Thymus (tissue), 11 donors: ENCODE results near the gene DAND5. TPM values are rescaled to one million over a fixed set of nuclear protein-coding genes. Genes with fewer than 3 reads are reported as not detected.

Experiments
- DNase-seq, 9 donors: peaks; one replicate each; pipeline ENCODE4 v3.0.0-alpha.2; 2013; ENCODE audit warnings: low spot score in 9 of 9, low read depth in 6 of 9, missing footprints in 1 of 9
- H3K27ac ChIP-seq, 2 donors: one replicate each; pipeline ENCODE4 v1.5.1; 2013; ENCODE audit warnings: control low read depth in 1 of 2, low read depth in 1 of 2, low read length in 1 of 2, mild to moderate bottlenecking in 1 of 2, moderate library complexity in 1 of 2
- H3K27me3 ChIP-seq, 2 donors: one replicate each; pipeline ENCODE4 v1.5.1; 2013; ENCODE audit warnings: low read length in 1 of 2; ENCODE audit not compliant: control insufficient read depth in 2 of 2, insufficient read depth in 1 of 2
- H3K36me3 ChIP-seq, 2 donors: one replicate each; pipeline ENCODE4 v1.5.1; 2013; ENCODE audit warnings: low read length in 1 of 2, mild to moderate bottlenecking in 1 of 2, moderate library complexity in 1 of 2; ENCODE audit not compliant: control insufficient read depth in 2 of 2, insufficient read depth in 2 of 2
- H3K4me1 ChIP-seq, 2 donors: one replicate each; pipeline ENCODE4 v1.5.1; 2013; ENCODE audit warnings: low read length in 2 of 2; ENCODE audit not compliant: control insufficient read depth in 2 of 2, insufficient read depth in 2 of 2
- H3K4me3 ChIP-seq, 2 donors: one replicate each; pipeline ENCODE4 v1.5.1; 2013; ENCODE audit warnings: low read length in 2 of 2, control low read depth in 1 of 2, mild to moderate bottlenecking in 1 of 2
- H3K9me3 ChIP-seq, 2 donors: one replicate each; pipeline ENCODE4 v1.5.1; 2013; ENCODE audit warnings: low read length in 1 of 2, mild to moderate bottlenecking in 1 of 2; ENCODE audit not compliant: control insufficient read depth in 2 of 2, insufficient read depth in 1 of 2
- WGBS: extraction: QIAGEN DNeasy Blood & Tissue Kit; methylation state at CpG from one replicate; pipeline ENCODE4 v1.1.7; 2013; 5-methylcytosine and 5-hydroxymethylcytosine counted together
- polyA plus RNA-seq: library from polyadenylated mRNA; stranded (reverse); fragments of 200-250 nt; gene quantifications from one replicate; pipeline ENCODE4 v1.2.3, GENCODE V29; 2013
- total RNA-seq: library from RNA; stranded (reverse); fragments of 120-200 nt; gene quantifications from one replicate; pipeline ENCODE4 v1.2.4, GENCODE V29; 2013
- donor health status: healthy.

The DAND5 gene
- total and polyA plus RNA-seq, 2 donors, result 0.09 TPM

DNA sequence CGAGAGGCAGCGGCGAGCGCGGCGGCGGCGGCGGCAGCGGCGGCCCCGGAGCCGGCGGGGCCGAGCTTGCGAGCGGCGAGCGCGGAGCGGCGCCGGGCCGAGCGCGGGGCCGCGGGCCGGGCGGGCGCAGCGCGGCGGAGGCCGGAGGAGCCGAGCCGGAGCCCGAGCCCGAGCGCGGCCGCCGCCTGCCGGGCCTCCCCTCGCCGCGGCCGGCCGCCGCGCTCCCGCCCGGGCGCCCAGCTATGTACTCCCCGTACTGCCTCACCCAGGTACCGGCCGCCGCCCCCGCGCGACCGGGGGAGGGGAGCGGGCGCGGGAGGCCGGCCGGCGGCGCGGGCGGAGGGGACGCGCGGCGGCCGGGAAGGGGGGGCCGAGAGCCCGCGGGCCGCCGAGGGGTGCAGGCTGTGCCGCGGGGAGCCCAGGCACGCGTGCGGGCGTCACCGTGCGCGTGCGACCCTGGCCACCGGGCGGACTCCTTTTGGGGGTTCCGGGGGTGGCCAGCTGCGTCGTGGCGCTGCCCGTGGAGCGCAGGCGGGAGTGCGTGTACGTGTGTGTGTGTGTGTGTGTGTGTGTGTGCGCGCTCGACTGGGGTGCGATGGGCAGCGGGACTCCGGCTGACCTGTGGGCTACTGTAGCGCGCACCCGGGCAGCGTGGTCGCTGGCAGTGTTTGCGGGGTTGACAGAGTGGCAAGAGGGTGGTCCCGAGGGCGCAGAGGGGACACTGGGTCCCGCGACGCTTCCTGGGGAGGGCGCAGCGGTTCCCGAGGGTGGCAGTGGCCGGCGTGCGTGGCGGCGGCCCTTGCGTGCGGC, 26.4 kb downstream of the DAND5 start:
- peak overlapping the region in 1 of 2 donors; percentile 77 for H3K4me3 ChIP-seq
- peak overlapping the region in 1 of 2 donors; percentile 8 for H3K27ac ChIP-seq
- no peak for DNase-seq
- WGBS, result 1% methylated on average over 129 of the region's 129 CpGs
- peaks cover 0 to 5% of the 10 kb centered on the region in 2 donors for H3K4me1 ChIP-seq
- peaks cover 20 to 79% of the 10 kb centered on the region in 2 donors for H3K27me3 ChIP-seq
- H3K9me3 ChIP-seq, result no peaks in the 10 kb centered on the region
- no peaks in the 10 kb centered on the region for H3K36me3 ChIP-seq

DNA sequence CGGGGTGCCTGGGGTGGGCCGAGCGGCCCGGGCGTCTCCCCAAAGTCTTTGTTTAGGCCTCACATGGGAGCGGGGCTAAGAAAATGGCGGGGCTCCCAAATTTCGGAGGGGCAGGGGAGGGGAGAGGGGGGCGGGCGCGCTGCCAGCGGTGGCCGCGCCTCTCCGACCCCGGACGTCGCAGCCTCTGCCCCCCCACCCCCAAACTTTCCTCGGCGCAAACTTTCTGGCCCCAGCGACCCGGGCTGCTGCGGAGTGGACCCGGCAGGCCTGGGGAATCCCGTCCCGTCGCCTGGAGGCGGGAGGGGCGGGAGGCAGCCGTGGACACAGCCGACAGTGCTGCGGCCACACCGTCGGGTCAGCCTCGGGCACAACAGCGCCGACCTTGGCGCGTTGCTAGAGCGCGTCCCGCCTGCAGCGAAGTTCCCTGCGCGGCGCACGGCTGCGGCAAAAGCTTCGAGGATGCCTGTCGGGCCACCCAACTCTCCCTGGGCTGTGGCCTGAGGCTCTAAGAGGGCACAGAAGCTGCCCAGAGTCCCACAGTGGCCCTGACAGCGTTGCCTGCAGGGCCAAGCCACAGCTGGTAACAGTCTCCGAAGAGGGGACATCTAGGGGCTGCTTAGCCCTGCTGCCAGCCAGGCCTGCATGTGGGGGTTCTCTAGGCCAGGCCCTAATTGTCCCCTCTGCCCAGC, 27.2 kb downstream of the DAND5 start:
- no peaks in the 10 kb centered on the region for H3K36me3 ChIP-seq
- peak overlapping the region in 1 of 2 donors; percentile 77 for H3K4me3 ChIP-seq
- WGBS, result 55% methylated on average over 52 of the region's 52 CpGs
- no peak for DNase-seq
- H3K4me1 ChIP-seq, result peaks cover 0 to 5% of the 10 kb centered on the region in 2 donors
- H3K27me3 ChIP-seq, result peaks cover 20 to 80% of the 10 kb centered on the region in 2 donors
- H3K9me3 ChIP-seq, result no peaks in the 10 kb centered on the region
- peak overlapping the region in 1 of 2 donors; percentile 8 for H3K27ac ChIP-seq

GRCh38 chr19:12997179-12997966, 28.0 kb downstream of the DAND5 start:
- peaks cover 20 to 86% of the 10 kb centered on the region in 2 donors for H3K27me3 ChIP-seq
- 95% methylated on average over 25 of the region's 25 CpGs for WGBS

DNA sequence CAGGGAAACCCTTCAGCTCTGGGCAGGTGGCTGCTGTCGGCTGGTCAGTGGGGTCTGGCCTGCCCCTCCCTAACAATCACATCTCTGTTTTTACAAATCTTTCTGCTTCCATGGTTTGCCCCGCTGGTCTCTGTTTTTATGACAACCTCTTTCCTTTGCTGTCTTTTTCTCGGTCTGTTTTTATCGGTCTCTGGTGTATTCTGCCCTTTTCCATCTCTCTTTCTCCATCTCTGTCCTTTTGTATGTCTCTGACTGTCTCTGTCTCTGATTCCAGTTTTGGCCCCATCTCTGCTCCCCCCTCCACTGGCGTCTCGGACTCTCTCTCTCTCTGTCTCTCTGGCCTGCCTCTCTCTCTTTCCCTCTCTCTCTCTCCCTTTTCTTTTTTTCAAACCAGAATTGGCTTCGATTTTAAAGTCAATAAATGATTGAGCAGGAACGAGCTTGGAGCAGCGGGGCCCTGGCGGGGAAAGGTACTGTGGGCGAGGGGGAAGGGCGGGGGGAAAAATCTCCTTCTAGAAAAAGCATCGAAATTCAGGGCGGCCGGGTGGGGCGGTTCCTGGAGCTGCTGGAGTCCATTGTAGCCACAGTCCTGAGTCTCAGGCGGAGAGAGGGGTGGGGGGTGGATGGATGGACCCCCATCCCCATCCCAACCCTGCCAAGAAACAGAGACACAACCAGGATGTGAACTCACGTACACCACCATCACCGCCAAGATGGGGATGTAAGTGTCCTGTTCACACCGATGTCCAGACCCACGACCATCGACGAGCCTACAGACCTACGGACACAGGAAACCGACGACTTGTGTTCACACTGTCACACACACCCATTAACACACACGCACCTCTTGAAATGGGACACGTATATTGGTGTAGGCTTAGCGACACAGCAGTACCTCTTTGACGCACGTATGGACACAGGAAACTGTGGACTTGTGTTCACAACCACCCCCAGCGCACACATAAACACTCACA, 28.9 kb downstream of the DAND5 start:
- no peak for DNase-seq
- Histone ChIP-seq H3K27me3 (peaks cover 20 to 91% of the 10 kb centered on the region in 2 donors), H3K27ac (no peak overlapping the region), H3K4me1 (peaks cover 0 to 7% of the 10 kb centered on the region in 2 donors), H3K36me3 (no peaks in the 10 kb centered on the region), H3K4me3 (no peak overlapping the region), H3K9me3 (no peaks in the 10 kb centered on the region)
- WGBS, result 95% methylated on average over 32 of the region's 32 CpGs

More at GRCh38 chr19:12997179-12997966, 28.0 kb downstream of the DAND5 start:
- no peaks in the 10 kb centered on the region for H3K9me3 ChIP-seq
- H3K36me3 ChIP-seq, result no peaks in the 10 kb centered on the region
- peaks cover 0 to 7% of the 10 kb centered on the region in 2 donors for H3K4me1 ChIP-seq
- DNase-seq, result no peak
- H3K4me3 ChIP-seq, result no peak overlapping the region
- no peak overlapping the region for H3K27ac ChIP-seq

- Histone ChIP-seq H3K4me3 (no peak overlapping the region), H3K9me3 (no peaks in the 10 kb centered on the region), H3K27me3 (peaks cover 15 to 93% of the 10 kb centered on the region in 2 donors), H3K4me1 (peaks cover 0 to 2% of the 10 kb centered on the region in 2 donors), H3K36me3 (no peaks in the 10 kb centered on the region), H3K27ac (no peak overlapping the region)
- WGBS, result 96% methylated on average over 19 of the region's 19 CpGs
- DNase-seq, result no peak
These were observed 31.8 kb downstream of the DAND5 start for GRCh38 chr19:13001166-13001501.

GRCh38 chr19:13001502-13002165, 32.3 kb downstream of the DAND5 start:
- Histone ChIP-seq H3K4me3 (no peak overlapping the region), H3K4me1 (peaks cover 0 to 2% of the 10 kb centered on the region in 2 donors), H3K27me3 (peaks cover 10 to 93% of the 10 kb centered on the region in 2 donors), H3K9me3 (no peaks in the 10 kb centered on the region), H3K27ac (peak overlapping the region in 1 of 2 donors; percentile 42), H3K36me3 (no peaks in the 10 kb centered on the region)
- WGBS, result 96% methylated on average over 41 of the region's 41 CpGs
- DNase-seq, result no peak

DNA sequence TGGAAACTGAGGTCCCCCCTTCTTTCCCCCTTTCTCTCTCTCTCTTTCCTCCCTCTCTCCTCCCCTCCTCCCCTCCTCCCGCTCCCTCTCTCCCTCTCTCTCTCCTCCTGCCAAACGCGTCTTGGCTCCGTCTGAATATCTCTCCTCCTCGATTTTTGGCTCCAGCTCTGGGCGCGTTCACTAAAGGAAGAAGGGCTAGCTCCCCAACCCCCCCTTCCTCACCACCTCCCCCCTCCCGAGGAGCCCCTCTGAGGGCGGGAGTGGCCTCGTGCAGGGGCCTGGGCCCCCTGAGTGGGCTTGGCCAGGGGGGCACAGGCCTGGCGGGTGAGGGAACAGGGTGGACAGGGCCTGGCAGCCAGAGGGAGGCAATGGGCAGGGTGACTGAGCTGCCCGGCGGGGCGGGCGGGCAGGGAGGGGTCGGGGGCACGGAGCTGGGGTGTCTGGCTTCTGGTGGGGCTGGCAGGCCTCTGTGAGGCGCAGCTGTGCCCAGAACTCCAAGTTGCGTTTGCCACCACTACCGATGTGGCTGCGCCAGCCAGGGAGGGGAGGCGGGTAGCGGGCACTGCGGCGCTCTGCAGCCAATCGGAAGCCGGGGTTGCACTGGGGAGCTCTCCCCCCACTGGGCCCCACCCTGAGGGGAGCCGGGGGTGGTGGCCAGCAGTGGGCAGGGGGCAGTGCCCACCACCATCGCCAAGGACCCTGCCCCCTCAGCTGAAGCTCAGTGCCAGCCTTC, 33.0 kb downstream of the DAND5 start:
- no peaks in the 10 kb centered on the region for H3K9me3 ChIP-seq
- no peaks in the 10 kb centered on the region for H3K36me3 ChIP-seq
- no peak overlapping the region for H3K4me3 ChIP-seq
- peak overlapping the region in 1 of 2 donors; percentile 42 for H3K27ac ChIP-seq
- DNase-seq, result no peak
- H3K4me1 ChIP-seq, result peaks cover 0 to 2% of the 10 kb centered on the region in 2 donors
- 91% methylated on average over 29 of the region's 29 CpGs for WGBS
- peaks cover 4 to 93% of the 10 kb centered on the region in 2 donors for H3K27me3 ChIP-seq
